ENCODE results near the gene FAM83F.

The FAM83F gene

DNA sequence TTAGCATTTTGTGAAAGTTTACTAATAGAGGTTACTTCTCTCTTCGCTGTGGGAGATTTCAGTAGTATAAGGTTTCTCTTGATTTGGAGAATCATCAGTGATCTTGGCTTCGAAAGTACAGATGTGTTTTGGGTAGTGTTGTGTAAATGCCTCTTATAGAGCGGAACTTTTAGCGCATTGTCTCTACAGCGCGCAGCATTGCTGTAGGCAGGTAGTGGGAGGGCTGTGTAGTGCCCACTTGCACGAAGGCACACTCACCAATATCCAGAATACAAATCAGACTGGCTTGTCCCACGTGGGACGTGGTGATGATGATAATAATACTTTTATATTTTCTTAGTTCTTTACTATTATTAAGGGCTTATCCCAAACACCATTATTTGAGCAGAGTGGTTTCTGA is 51.4 kb downstream of the FAM83F start:
- no peak for DNase-seq (ENCODE audit: extremely low spot score)
- TF ChIP-seq CTBP1 (IDR thresholded peaks at IDR 0.05; ENCODE audit: borderline replicate concordance) (no peak), TARDBP (IDR thresholded peaks at IDR 0.05) (no peak), ZNF384 (IDR thresholded peaks at IDR 0.05) (no peak), SUZ12 (IDR thresholded peaks at IDR 0.05) (no peak), FOXK2 (IDR thresholded peaks at IDR 0.05) (no peak), SP1 (IDR thresholded peaks at IDR 0.05) (no peak), ELF4 (IDR thresholded peaks at IDR 0.05) (no peak), L3MBTL2 (conservative IDR thresholded peaks at IDR 0.05) (no peak), FOXA1 (IDR thresholded peaks at IDR 0.05) (no peak)
- TF ChIP-seq, protein P1, sequence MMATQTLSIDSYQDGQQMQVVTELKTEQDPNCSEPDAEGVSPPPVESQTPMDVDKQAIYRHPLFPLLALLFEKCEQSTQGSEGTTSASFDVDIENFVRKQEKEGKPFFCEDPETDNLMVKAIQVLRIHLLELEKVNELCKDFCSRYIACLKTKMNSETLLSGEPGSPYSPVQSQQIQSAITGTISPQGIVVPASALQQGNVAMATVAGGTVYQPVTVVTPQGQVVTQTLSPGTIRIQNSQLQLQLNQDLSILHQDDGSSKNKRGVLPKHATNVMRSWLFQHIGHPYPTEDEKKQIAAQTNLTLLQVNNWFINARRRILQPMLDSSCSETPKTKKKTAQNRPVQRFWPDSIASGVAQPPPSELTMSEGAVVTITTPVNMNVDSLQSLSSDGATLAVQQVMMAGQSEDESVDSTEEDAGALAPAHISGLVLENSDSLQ (IDR thresholded peaks at IDR 0.05) = no peak
- POLR2A ChIA-PET = interaction anchor here (1.0 to 3.7 kb wide), 4 partner anchors 131 to 726 kb away, joined by 3 to 47 read pairs (median 4); partner anchors contain the start of genes ADSL, RPL3 and TNRC6B
- CTCF ChIA-PET = interaction anchor here (0.8 to 1.0 kb wide), 2 partner anchors 47 to 529 kb away, joined by 3 read pairs; no protein-coding TSS in a partner anchor

DNA sequence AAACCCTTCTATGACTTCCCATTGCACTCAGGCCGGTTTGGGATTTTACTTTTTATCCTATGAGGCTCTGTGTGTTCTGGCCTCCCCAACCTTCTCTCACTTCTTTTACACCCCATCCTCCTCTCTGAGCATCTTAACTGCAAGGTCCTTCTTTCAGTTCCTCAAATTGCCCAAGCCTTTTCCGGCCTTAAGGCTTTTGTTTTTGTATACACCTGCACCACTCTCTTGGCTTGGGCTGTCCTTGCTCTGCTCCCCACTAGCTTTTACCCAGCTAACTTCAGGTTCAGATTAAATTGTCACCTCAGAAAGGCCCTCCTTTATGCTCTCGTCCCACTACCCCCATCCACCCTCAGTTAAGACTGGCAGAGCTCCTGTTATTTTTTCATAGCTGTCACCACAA is 55.5 kb downstream of the FAM83F start:
- TF ChIP-seq TARDBP (IDR thresholded peaks at IDR 0.05) (no peak), BHLHE40 (IDR thresholded peaks at IDR 0.05; ENCODE audit: borderline replicate concordance) (no peak), CTBP1 (IDR thresholded peaks at IDR 0.05; ENCODE audit: borderline replicate concordance) (no peak)
- POLR2A ChIA-PET = no interaction called here
- CTCF ChIA-PET = no interaction called here
- DNase-seq (ENCODE audit: extremely low spot score) = no peak

DNA sequence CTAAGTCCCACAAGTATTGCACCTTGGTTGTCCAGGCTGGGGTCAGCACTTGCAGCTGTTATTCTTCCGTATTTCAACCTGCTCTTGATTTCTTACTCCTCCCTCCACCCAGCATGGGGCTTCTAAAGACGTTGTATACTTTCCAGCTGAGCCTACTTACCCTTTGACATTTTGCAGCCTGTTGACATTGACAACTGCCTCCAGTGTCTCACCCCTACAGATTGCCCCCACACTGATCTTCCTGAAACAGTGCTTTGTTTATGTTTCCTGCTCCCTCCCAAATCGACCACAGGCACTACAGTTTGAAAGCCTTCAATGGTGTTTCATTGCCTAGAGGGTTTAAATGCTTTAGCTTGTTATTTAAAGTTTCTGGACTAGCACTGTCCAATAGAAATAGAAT is 56.6 kb downstream of the FAM83F start:
- ChIA-PET POLR2A (no interaction called here), CTCF (interaction anchor here (0.5 kb wide), 1 partner anchor 510 kb away, joined by 3 read pairs; no protein-coding TSS in a partner anchor)
- DNase-seq (ENCODE audit: extremely low spot score) = no peak
- TF ChIP-seq LEF1 (IDR thresholded peaks at IDR 0.05; ENCODE audit: borderline replicate concordance) (no peak), ZNF384 (IDR thresholded peaks at IDR 0.05) (no peak), ARNT (IDR thresholded peaks at IDR 0.05) (no peak), L3MBTL2 (conservative IDR thresholded peaks at IDR 0.05) (no peak), NFRKB (IDR thresholded peaks at IDR 0.05) (no peak), SUZ12 (IDR thresholded peaks at IDR 0.05) (no peak), SP1 (IDR thresholded peaks at IDR 0.05) (no peak), ELF4 (IDR thresholded peaks at IDR 0.05) (no peak), FOXM1 (IDR thresholded peaks at IDR 0.05; ENCODE audit: borderline replicate concordance) (no peak), FOXA1 (IDR thresholded peaks at IDR 0.05) (no peak), TARDBP (IDR thresholded peaks at IDR 0.05) (no peak), FOXK2 (IDR thresholded peaks at IDR 0.05) (peak; percentile 78; the same call in 1 of the 2 replicates), CTBP1 (IDR thresholded peaks at IDR 0.05; ENCODE audit: borderline replicate concordance) (peak; percentile 43; the same call in 1 of the 2 replicates), HDGF (IDR thresholded peaks at IDR 0.05; ENCODE audit: borderline replicate concordance) (no peak), BHLHE40 (IDR thresholded peaks at IDR 0.05; ENCODE audit: borderline replicate concordance) (no peak)
- TF ChIP-seq, protein P1 (IDR thresholded peaks at IDR 0.05) = peak; percentile 28; the same call in 1 of the 2 replicates

DNA sequence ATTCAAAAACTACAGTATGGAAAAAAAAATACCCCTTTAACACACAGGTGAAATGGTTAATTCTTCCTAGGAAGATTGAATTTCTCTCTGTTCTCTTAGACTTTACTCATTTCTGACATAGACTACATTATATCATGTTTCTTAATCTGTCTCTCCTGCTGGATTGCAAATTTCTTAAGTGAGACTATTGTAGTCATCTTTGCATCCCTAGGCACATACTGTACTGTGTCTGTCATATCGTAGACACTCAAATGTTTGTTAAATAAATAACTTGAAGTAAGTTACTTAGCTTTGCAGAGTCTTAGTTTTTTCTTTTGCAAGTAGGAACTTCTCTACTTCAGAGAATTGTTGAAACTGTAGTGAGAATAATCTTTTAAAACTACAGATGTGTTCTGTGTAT is 58.7 kb downstream of the FAM83F start:
- POLR2A ChIA-PET = interaction anchor here (0.9 to 4.1 kb wide), 2 partner anchors 9 to 124 kb away, joined by 3 to 29 read pairs; partner anchors contain the start of gene TNRC6B
- CTCF ChIA-PET = no interaction called here
- DNase-seq (ENCODE audit: extremely low spot score) = no peak
- no peak for TF ChIP-seq FOXK2 (IDR thresholded peaks at IDR 0.05)
- TF ChIP-seq CTBP1 (IDR thresholded peaks at IDR 0.05; ENCODE audit: borderline replicate concordance) = no peak
- TF ChIP-seq ZNF384 (IDR thresholded peaks at IDR 0.05) = no peak
- no peak for TF ChIP-seq LEF1 (IDR thresholded peaks at IDR 0.05; ENCODE audit: borderline replicate concordance)
- no peak for TF ChIP-seq SP1 (IDR thresholded peaks at IDR 0.05)
- no peak for TF ChIP-seq L3MBTL2 (conservative IDR thresholded peaks at IDR 0.05)
- no peak for TF ChIP-seq SUZ12 (IDR thresholded peaks at IDR 0.05)
- TF ChIP-seq, protein P1 (IDR thresholded peaks at IDR 0.05) = no peak

DNA sequence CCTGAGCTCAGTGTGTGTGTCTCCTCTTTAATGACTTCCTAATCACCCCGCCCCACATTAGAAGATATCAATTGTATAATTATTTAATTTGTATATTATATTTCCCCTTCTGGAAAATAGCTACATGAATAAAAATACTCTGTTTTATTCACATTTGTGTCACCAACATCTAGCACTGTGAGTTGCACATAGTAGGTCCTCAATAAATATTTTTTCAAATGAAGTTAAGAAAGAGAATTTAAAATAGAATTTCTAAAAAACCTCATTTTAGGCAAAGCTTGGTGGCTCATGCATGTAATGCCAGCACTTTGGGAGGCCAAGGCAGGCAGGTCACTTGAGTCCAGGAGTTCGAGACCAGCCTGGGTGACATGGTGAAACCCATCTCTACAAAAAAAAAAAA is 59.7 kb downstream of the FAM83F start:
- ChIA-PET CTCF (no interaction called here), POLR2A (interaction anchor here (4.1 kb wide), 1 partner anchor 10 kb away, joined by 29 read pairs; no protein-coding TSS in a partner anchor)
- TF ChIP-seq BHLHE40 (IDR thresholded peaks at IDR 0.05; ENCODE audit: borderline replicate concordance) = no peak
- TF ChIP-seq, protein P1 (IDR thresholded peaks at IDR 0.05) = no peak
- TF ChIP-seq ELF4 (IDR thresholded peaks at IDR 0.05) = no peak
- no peak for TF ChIP-seq FOXK2 (IDR thresholded peaks at IDR 0.05)
- no peak for TF ChIP-seq CTBP1 (IDR thresholded peaks at IDR 0.05; ENCODE audit: borderline replicate concordance)
- no peak for DNase-seq (ENCODE audit: extremely low spot score)

DNA sequence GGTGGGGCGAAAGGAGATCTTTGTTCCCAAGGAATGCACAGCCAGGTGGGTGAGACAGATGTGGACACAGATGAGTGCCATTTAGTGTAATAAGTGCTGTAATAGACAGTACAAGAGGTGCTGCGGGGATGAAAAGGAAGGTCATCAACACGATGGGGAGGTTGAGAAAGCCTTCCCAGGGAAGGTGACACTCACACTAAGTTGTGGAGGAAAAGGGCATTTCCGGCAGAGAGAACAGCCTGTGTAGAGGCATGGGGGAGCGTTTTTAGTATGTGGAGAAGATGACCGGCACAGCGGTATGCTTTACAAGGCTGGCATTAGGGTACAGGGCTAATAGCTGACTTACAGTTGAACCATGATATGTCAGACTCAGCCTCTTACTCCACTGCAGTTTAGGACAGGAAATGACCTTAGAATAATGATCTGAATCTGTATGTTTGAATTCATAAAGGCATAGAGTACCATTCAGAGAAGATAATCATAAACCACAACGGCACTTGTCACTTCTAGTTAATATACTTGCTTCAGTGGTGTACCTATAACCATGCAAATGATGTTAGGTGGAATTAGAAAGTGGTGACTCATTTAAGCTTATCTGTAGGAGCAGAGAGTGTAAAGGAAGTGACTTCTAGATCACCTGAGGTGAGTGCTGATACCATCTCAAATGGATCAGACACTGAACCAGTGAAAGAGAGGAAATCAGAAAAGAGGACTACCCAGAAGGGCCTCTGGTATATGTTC is 60.6 kb downstream of the FAM83F start:
- ChIA-PET CTCF (interaction anchor here (0.6 kb wide), 1 partner anchor 139 kb away, joined by 3 read pairs; no protein-coding TSS in a partner anchor), POLR2A (interaction anchor here (4.1 kb wide), 1 partner anchor 11 kb away, joined by 29 read pairs; no protein-coding TSS in a partner anchor)
- TF ChIP-seq FOXA1 (IDR thresholded peaks at IDR 0.05) (no peak), FOXM1 (IDR thresholded peaks at IDR 0.05; ENCODE audit: borderline replicate concordance) (no peak), CTBP1 (IDR thresholded peaks at IDR 0.05; ENCODE audit: borderline replicate concordance) (no peak), ZNF384 (IDR thresholded peaks at IDR 0.05) (no peak), ARNT (IDR thresholded peaks at IDR 0.05) (no peak), SP1 (IDR thresholded peaks at IDR 0.05) (no peak), HDGF (IDR thresholded peaks at IDR 0.05; ENCODE audit: borderline replicate concordance) (no peak)
- TF ChIP-seq, protein P1 (IDR thresholded peaks at IDR 0.05) = no peak
- no peak for DNase-seq (ENCODE audit: extremely low spot score)
